ENCODE results near the gene FLOT2. TPM values are rescaled to one million over a fixed set of nuclear protein-coding genes. Genes with fewer than 3 reads are reported as not detected.
"Not testable (repeated sequence)": the region's sequence is repeated elsewhere in the genome, so short reads cannot be mapped to it uniquely, and the experiment has no call there.

The FLOT2 gene
- polyA plus RNA-seq, 3 donors = 74.4 to 88.0 (median 78.4) TPM

- DNase-seq (ENCODE audit: low read depth in 3 of 3, low spot score in 2 of 3) = no peak
These were observed 415 bp upstream of the FLOT2 start for GRCh38 chr17:28897769-28898526.

- DNase-seq (ENCODE audit: low read depth in 3 of 3, low spot score in 2 of 3) = no peak
These were observed 1.0 kb downstream of the FLOT2 start for GRCh38 chr17:28896491-28896883.

- no peak for DNase-seq (ENCODE audit: low read depth in 3 of 3, low spot score in 2 of 3)
These were observed 1.6 kb downstream of the FLOT2 start for GRCh38 chr17:28895794-28896447.

- DNase-seq (ENCODE audit: low read depth in 3 of 3, low spot score in 2 of 3) = not testable (repeated sequence)
These were observed 4.0 kb downstream of the FLOT2 start for GRCh38 chr17:28893248-28894183.

GRCh38 chr17:28892024-28892423 lies 5.5 kb downstream of the FLOT2 start:
- no peak for DNase-seq (ENCODE audit: low read depth in 3 of 3, low spot score in 2 of 3)

GRCh38 chr17:28891201-28891600 lies 6.3 kb downstream of the FLOT2 start:
- DNase-seq (ENCODE audit: low read depth in 3 of 3, low spot score in 2 of 3) = no peak

GRCh38 chr17:28889996-28890395 lies 7.5 kb downstream of the FLOT2 start:
- no peak for DNase-seq (ENCODE audit: low read depth in 3 of 3, low spot score in 2 of 3)

- no peak for DNase-seq (ENCODE audit: low read depth in 3 of 3, low spot score in 2 of 3)
These were observed 8.7 kb downstream of the FLOT2 start for GRCh38 chr17:28888832-28889231.

- DNase-seq (ENCODE audit: low read depth in 3 of 3, low spot score in 2 of 3) = no peak
These were observed 9.6 kb downstream of the FLOT2 start for GRCh38 chr17:28887871-28888471.

- no peak for DNase-seq (ENCODE audit: low read depth in 3 of 3, low spot score in 2 of 3)
These were observed 11.6 kb downstream of the FLOT2 start for GRCh38 chr17:28885951-28886350.

GRCh38 chr17:28885363-28885762 lies 12.2 kb downstream of the FLOT2 start:
- no peak for DNase-seq (ENCODE audit: low read depth in 3 of 3, low spot score in 2 of 3)

GRCh38 chr17:28883967-28884702 lies 13.4 kb downstream of the FLOT2 start:
- no peak for DNase-seq (ENCODE audit: low read depth in 3 of 3, low spot score in 2 of 3)

GRCh38 chr17:28882154-28882895 lies 15.2 kb downstream of the FLOT2 start:
- no peak for DNase-seq (ENCODE audit: low read depth in 3 of 3, low spot score in 2 of 3)

- DNase-seq (ENCODE audit: low read depth in 3 of 3, low spot score in 2 of 3) = no peak
These were observed 15.9 kb downstream of the FLOT2 start for GRCh38 chr17:28881533-28882056.

- no peak for DNase-seq (ENCODE audit: low read depth in 3 of 3, low spot score in 2 of 3)
These were observed 17.0 kb downstream of the FLOT2 start for GRCh38 chr17:28880572-28880945.

GRCh38 chr17:28879886-28880571 lies 17.5 kb downstream of the FLOT2 start:
- DNase-seq (ENCODE audit: low read depth in 3 of 3, low spot score in 2 of 3) = no peak

- no peak for DNase-seq (ENCODE audit: low read depth in 3 of 3, low spot score in 2 of 3)
These were observed 18.6 kb downstream of the FLOT2 start for GRCh38 chr17:28878981-28879380.

- no peak for DNase-seq (ENCODE audit: low read depth in 3 of 3, low spot score in 2 of 3)
These were observed 19.2 kb downstream of the FLOT2 start for GRCh38 chr17:28878158-28878910.
